ENCODE results near the gene CLDN22. TPM values are rescaled to one million over a fixed set of nuclear protein-coding genes. Genes with fewer than 3 reads are reported as not detected.

CLDN22 gene
- total and polyA plus RNA-seq, 5 donors from 2014 or later, result not detected

- Mint-ChIP-seq H3K9me3 (no peaks in the 10 kb centered on the region), H3K4me1 (no peaks in the 10 kb centered on the region), H3K36me3 (no peaks in the 10 kb centered on the region), H3K27ac (no peak overlapping the region), H3K27me3 (peaks cover 17% of the 10 kb centered on the region), H3K4me3 (no peak overlapping the region)
- Histone ChIP-seq H3K9me3 (ENCODE audit: control insufficient read depth in 2 of 2, low read length in 2 of 2) (no peaks in the 10 kb centered on the region), H3K4me3 (ENCODE audit: low read depth, low read length) (no peak overlapping the region), H3K36me3 (ENCODE audit: control insufficient read depth, insufficient read depth, low read length) (no peaks in the 10 kb centered on the region), H3K27ac (ENCODE audit: insufficient read depth, low read length, poor library complexity, severe bottlenecking) (no peak overlapping the region), H3K27me3 (ENCODE audit: control insufficient read depth, insufficient read depth, low read length) (no peaks in the 10 kb centered on the region), H3K4me1 (ENCODE audit: control insufficient read depth, insufficient read depth, low read length, poor library complexity, severe bottlenecking) (no peaks in the 10 kb centered on the region)
- no peak for DNase-seq
- no peak for ATAC-seq (ENCODE audit: low read depth in 2 of 2)
Observed at GRCh38 chr4:183300070-183300469, 20.0 kb downstream of the CLDN22 start.

GRCh38 chr4:183299464-183299863, 20.6 kb downstream of the CLDN22 start:
- Mint-ChIP-seq H3K4me1 (no peaks in the 10 kb centered on the region), H3K9me3 (no peaks in the 10 kb centered on the region), H3K36me3 (no peaks in the 10 kb centered on the region), H3K4me3 (no peak overlapping the region), H3K27ac (no peak overlapping the region), H3K27me3 (peaks cover 19% of the 10 kb centered on the region)
- H3K27me3 ChIP-seq (ENCODE audit: control insufficient read depth, insufficient read depth, low read length), result no peaks in the 10 kb centered on the region
- no peaks in the 10 kb centered on the region for H3K9me3 ChIP-seq (ENCODE audit: control insufficient read depth in 2 of 2, low read length in 2 of 2)
- ATAC-seq (ENCODE audit: low read depth in 2 of 2) (no peak), DNase-seq (no peak)
- H3K36me3 ChIP-seq (ENCODE audit: control insufficient read depth, insufficient read depth, low read length), result no peaks in the 10 kb centered on the region
- H3K4me1 ChIP-seq (ENCODE audit: control insufficient read depth, insufficient read depth, low read length, poor library complexity, severe bottlenecking), result no peaks in the 10 kb centered on the region
- H3K27ac ChIP-seq (ENCODE audit: insufficient read depth, low read length, poor library complexity, severe bottlenecking), result no peak overlapping the region
- H3K4me3 ChIP-seq (ENCODE audit: low read depth, low read length), result no peak overlapping the region

- Mint-ChIP-seq H3K4me3 (peak overlapping the region in 1 of 4 donors; percentile 1), H3K9me3 (no peaks in the 10 kb centered on the region), H3K36me3 (no peaks in the 10 kb centered on the region), H3K4me1 (no peaks in the 10 kb centered on the region), H3K27me3 (peaks cover 18% of the 10 kb centered on the region), H3K27ac (no peak overlapping the region)
- no peaks in the 10 kb centered on the region for H3K36me3 ChIP-seq (ENCODE audit: control insufficient read depth, insufficient read depth, low read length)
- H3K4me3 ChIP-seq (ENCODE audit: low read depth, low read length), result no peak overlapping the region
- H3K27ac ChIP-seq (ENCODE audit: insufficient read depth, low read length, poor library complexity, severe bottlenecking), result no peak overlapping the region
- no peaks in the 10 kb centered on the region for H3K9me3 ChIP-seq (ENCODE audit: control insufficient read depth in 2 of 2, low read length in 2 of 2)
- DNase-seq (no peak), ATAC-seq (ENCODE audit: low read depth in 2 of 2) (no peak)
- no peaks in the 10 kb centered on the region for H3K27me3 ChIP-seq (ENCODE audit: control insufficient read depth, insufficient read depth, low read length)
- H3K4me1 ChIP-seq (ENCODE audit: control insufficient read depth, insufficient read depth, low read length, poor library complexity, severe bottlenecking), result no peaks in the 10 kb centered on the region
Observed at GRCh38 chr4:183297675-183298074, 22.4 kb downstream of the CLDN22 start.

GRCh38 chr4:183295711-183296110, 24.4 kb downstream of the CLDN22 start:
- no peak overlapping the region for H3K4me3 Mint-ChIP-seq
- DNase-seq (no peak), ATAC-seq (ENCODE audit: low read depth in 2 of 2) (no peak)
- Histone ChIP-seq H3K27me3 (ENCODE audit: control insufficient read depth, insufficient read depth, low read length) (no peaks in the 10 kb centered on the region), H3K27ac (ENCODE audit: insufficient read depth, low read length, poor library complexity, severe bottlenecking) (no peak overlapping the region), H3K4me3 (ENCODE audit: low read depth, low read length) (no peak overlapping the region), H3K36me3 (ENCODE audit: control insufficient read depth, insufficient read depth, low read length) (no peaks in the 10 kb centered on the region), H3K9me3 (ENCODE audit: control insufficient read depth in 2 of 2, low read length in 2 of 2) (no peaks in the 10 kb centered on the region), H3K4me1 (ENCODE audit: control insufficient read depth, insufficient read depth, low read length, poor library complexity, severe bottlenecking) (no peaks in the 10 kb centered on the region)
- no peak overlapping the region for H3K27ac Mint-ChIP-seq
- no peaks in the 10 kb centered on the region for H3K4me1 Mint-ChIP-seq
- no peaks in the 10 kb centered on the region for H3K9me3 Mint-ChIP-seq
- no peaks in the 10 kb centered on the region for H3K36me3 Mint-ChIP-seq
- peaks cover 10% of the 10 kb centered on the region for H3K27me3 Mint-ChIP-seq

GRCh38 chr4:183291070-183291469, 29.0 kb downstream of the CLDN22 start:
- Mint-ChIP-seq H3K9me3 (no peaks in the 10 kb centered on the region), H3K27ac (no peak overlapping the region), H3K36me3 (no peaks in the 10 kb centered on the region), H3K4me1 (no peaks in the 10 kb centered on the region), H3K4me3 (no peak overlapping the region), H3K27me3 (peaks cover 10% of the 10 kb centered on the region)
- no peak overlapping the region for H3K4me3 ChIP-seq (ENCODE audit: low read depth, low read length)
- H3K36me3 ChIP-seq (ENCODE audit: control insufficient read depth, insufficient read depth, low read length), result no peaks in the 10 kb centered on the region
- H3K27me3 ChIP-seq (ENCODE audit: control insufficient read depth, insufficient read depth, low read length), result no peaks in the 10 kb centered on the region
- no peak for ATAC-seq (ENCODE audit: low read depth in 2 of 2)
- DNase-seq, result no peak
- no peaks in the 10 kb centered on the region for H3K9me3 ChIP-seq (ENCODE audit: control insufficient read depth in 2 of 2, low read length in 2 of 2)
- no peaks in the 10 kb centered on the region for H3K4me1 ChIP-seq (ENCODE audit: control insufficient read depth, insufficient read depth, low read length, poor library complexity, severe bottlenecking)
- H3K27ac ChIP-seq (ENCODE audit: insufficient read depth, low read length, poor library complexity, severe bottlenecking), result no peak overlapping the region

GRCh38 chr4:183289688-183290087, 30.4 kb downstream of the CLDN22 start:
- no peaks in the 10 kb centered on the region for H3K27me3 ChIP-seq (ENCODE audit: control insufficient read depth, insufficient read depth, low read length)
- H3K36me3 ChIP-seq (ENCODE audit: control insufficient read depth, insufficient read depth, low read length), result no peaks in the 10 kb centered on the region
- no peak overlapping the region for H3K4me3 Mint-ChIP-seq
- no peak for ATAC-seq (ENCODE audit: low read depth in 2 of 2)
- no peak overlapping the region for H3K27ac ChIP-seq (ENCODE audit: insufficient read depth, low read length, poor library complexity, severe bottlenecking)
- H3K4me1 ChIP-seq (ENCODE audit: control insufficient read depth, insufficient read depth, low read length, poor library complexity, severe bottlenecking), result no peaks in the 10 kb centered on the region
- no peak overlapping the region for H3K4me3 ChIP-seq (ENCODE audit: low read depth, low read length)
- no peaks in the 10 kb centered on the region for H3K9me3 Mint-ChIP-seq
- H3K36me3 Mint-ChIP-seq, result no peaks in the 10 kb centered on the region
- no peak overlapping the region for H3K27ac Mint-ChIP-seq
- H3K9me3 ChIP-seq (ENCODE audit: control insufficient read depth in 2 of 2, low read length in 2 of 2), result no peaks in the 10 kb centered on the region
- peaks cover 7% of the 10 kb centered on the region for H3K27me3 Mint-ChIP-seq
- H3K4me1 Mint-ChIP-seq, result no peaks in the 10 kb centered on the region
- no peak for DNase-seq

GRCh38 chr4:183288955-183289354, 31.1 kb downstream of the CLDN22 start:
- H3K4me3 ChIP-seq (ENCODE audit: low read depth, low read length), result no peak overlapping the region
- Mint-ChIP-seq H3K4me1 (no peaks in the 10 kb centered on the region), H3K27me3 (peaks cover under 1% of the 10 kb centered on the region), H3K36me3 (no peaks in the 10 kb centered on the region), H3K27ac (no peak overlapping the region), H3K4me3 (no peak overlapping the region), H3K9me3 (no peaks in the 10 kb centered on the region)
- ATAC-seq (ENCODE audit: low read depth in 2 of 2) (no peak), DNase-seq (no peak)
- H3K9me3 ChIP-seq (ENCODE audit: control insufficient read depth in 2 of 2, low read length in 2 of 2), result no peaks in the 10 kb centered on the region
- H3K36me3 ChIP-seq (ENCODE audit: control insufficient read depth, insufficient read depth, low read length), result no peaks in the 10 kb centered on the region
- no peaks in the 10 kb centered on the region for H3K4me1 ChIP-seq (ENCODE audit: control insufficient read depth, insufficient read depth, low read length, poor library complexity, severe bottlenecking)
- no peak overlapping the region for H3K27ac ChIP-seq (ENCODE audit: insufficient read depth, low read length, poor library complexity, severe bottlenecking)
- H3K27me3 ChIP-seq (ENCODE audit: control insufficient read depth, insufficient read depth, low read length), result no peaks in the 10 kb centered on the region

- ATAC-seq (ENCODE audit: low read depth in 2 of 2) (no peak), DNase-seq (no peak)
- Mint-ChIP-seq H3K27ac (no peak overlapping the region), H3K27me3 (no peaks in the 10 kb centered on the region), H3K4me1 (no peaks in the 10 kb centered on the region), H3K4me3 (no peak overlapping the region), H3K36me3 (no peaks in the 10 kb centered on the region), H3K9me3 (no peaks in the 10 kb centered on the region)
- H3K4me3 ChIP-seq (ENCODE audit: low read depth, low read length), result no peak overlapping the region
- H3K9me3 ChIP-seq (ENCODE audit: control insufficient read depth in 2 of 2, low read length in 2 of 2), result no peaks in the 10 kb centered on the region
- H3K36me3 ChIP-seq (ENCODE audit: control insufficient read depth, insufficient read depth, low read length), result no peaks in the 10 kb centered on the region
- H3K4me1 ChIP-seq (ENCODE audit: control insufficient read depth, insufficient read depth, low read length, poor library complexity, severe bottlenecking), result no peaks in the 10 kb centered on the region
- no peaks in the 10 kb centered on the region for H3K27me3 ChIP-seq (ENCODE audit: control insufficient read depth, insufficient read depth, low read length)
- no peak overlapping the region for H3K27ac ChIP-seq (ENCODE audit: insufficient read depth, low read length, poor library complexity, severe bottlenecking)
Observed at GRCh38 chr4:183287677-183288076, 32.4 kb downstream of the CLDN22 start.
